ENCODE measurements around the gene PALB2. TPM values are rescaled to one million over a fixed set of nuclear protein-coding genes. Genes with fewer than 3 reads are reported as not detected.

Gene PALB2
- total and polyA plus RNA-seq, 9 of the 15 experiments (the other 6 are each of a cell fraction or from before 2014, with no cell fraction given), result 7.0 to 25.8 (median 15.2) TPM

DNA sequence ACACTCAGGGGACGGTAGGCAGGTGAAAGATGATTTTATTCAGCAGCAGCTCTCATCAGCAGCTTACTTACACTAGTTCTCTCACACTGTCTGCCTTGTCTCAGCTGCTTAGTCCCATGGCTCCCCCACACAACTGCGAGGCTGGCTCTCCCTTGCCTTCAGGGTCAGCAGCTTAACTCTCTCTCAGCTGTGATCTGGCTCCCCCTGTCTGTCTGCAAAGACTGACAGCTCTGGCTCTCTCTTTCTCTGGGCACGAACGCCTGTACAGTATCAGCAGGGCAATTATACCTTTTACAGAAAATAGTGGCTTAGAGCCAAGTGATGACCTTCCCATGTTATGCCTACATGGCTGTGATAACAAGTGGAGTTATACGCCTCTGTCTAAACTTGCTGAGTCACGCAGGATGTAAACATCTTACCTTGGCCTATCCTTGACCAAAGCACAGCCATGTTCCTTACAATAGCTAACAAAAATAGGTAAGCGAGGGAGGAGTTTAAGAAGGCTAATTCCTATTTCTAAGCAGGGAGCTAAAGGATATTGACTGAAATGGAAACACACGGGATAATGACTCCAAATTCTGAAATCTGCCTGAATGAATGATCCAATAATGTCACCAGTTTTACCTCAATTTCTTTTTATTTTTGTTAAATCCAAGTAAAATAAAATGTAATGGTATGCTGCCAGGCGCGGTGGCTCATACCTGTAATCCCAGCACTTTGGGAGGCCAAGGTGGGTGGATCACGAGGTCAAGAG is 43.9 kb downstream of the PALB2 start:
- Histone ChIP-seq H3K27ac (ENCODE audit: extremely low read depth, low read depth, low read length) (peak overlapping the region; percentile 86), H3K79me2 (ENCODE audit: control insufficient read depth, insufficient read depth, low read length) (peaks cover 38% of the 10 kb centered on the region), H3K9me3 (replicated peaks; ENCODE audit: control insufficient read depth, insufficient read depth, low read depth, low read length) (no peaks in the 10 kb centered on the region), H3K36me3 (ENCODE audit: control insufficient read depth, insufficient read depth, low read length) (peaks cover 33% of the 10 kb centered on the region), H2AFZ (ENCODE audit: low read depth, low read length) (peak overlapping the region; percentile 96), H3K9me1 (ENCODE audit: control insufficient read depth, insufficient read depth, low read length) (no peaks in the 10 kb centered on the region), H4K20me1 (replicated peaks; ENCODE audit: control insufficient read depth, insufficient read depth, low read length) (no peaks in the 10 kb centered on the region; the same call in 1 of the 2 replicates), H3K9ac (ENCODE audit: insufficient read depth in 1 of 2, low read depth in 2 of 2, low read length in 2 of 2) (peak overlapping the region; percentile 56 to 95; a peak in 3 of 4 replicates), H3K27me3 (ENCODE audit: control insufficient read depth in 2 of 2, insufficient read depth in 2 of 2, low read length in 2 of 2) (no peaks in the 10 kb centered on the region), H3K4me2 (ENCODE audit: insufficient read depth, low read length) (peak overlapping the region; percentile 99), H3K4me1 (replicated peaks in 1 of 2; ENCODE audit: control insufficient read depth in 2 of 2, insufficient read depth in 2 of 2, low read length in 2 of 2) (peaks cover 12 to 18% of the 10 kb centered on the region in 2 experiments; a peak in 4 of 5 replicates), H3K4me3 (no peak overlapping the region)
- in situ Hi-C loops (cut with MboI) (no loop called here), intact Hi-C loops (cut with micrococcal nuclease) (loop anchor here (1.0 kb wide), 1 partner anchor 40 kb away; the partner anchor contains the start of genes EARS2 and UBFD1)
- CTCF ChIA-PET (ENCODE audit: low intra/inter-chr PET ratio), result interaction anchor here (0.5 to 1.3 kb wide), 3 partner anchors 40 to 444 kb away, joined by 3 to 4 read pairs (median 3); partner anchors contain the start of genes EARS2 and UBFD1
- 38% methylated on average over 11 of the region's 11 CpGs for WGBS (ENCODE audit: insufficient coverage, low coverage, missing lambda C conversion rate)
- no TSS peak for BruUV-seq (replicated peaks)
- peak; percentile 98 for FAIRE-seq
- ATAC-seq, result peak; percentile 89
- POLR2A ChIA-PET, result interaction anchor here (0.6 to 1.5 kb wide), 10 partner anchors 8 to 481 kb away, joined by 3 to 9 read pairs (median 3); partner anchors contain the start of genes EARS2 and UBFD1
- peak; percentile 54 to 90 (median 66) for DNase-seq (ENCODE audit: extremely low read depth in 1 of 4, low spot score in 3 of 4)
- peak; percentile 68; the same call in 1 of the 2 replicates for TF ChIP-seq SLC30A9 (CRISPR knock-in tag; IDR thresholded peaks at IDR 0.05)
- TF ChIP-seq CREM (IDR thresholded peaks at IDR 0.05; ENCODE audit: low read depth), result peak; percentile 56
- peak; percentile 96 for TF ChIP-seq C11orf30 (IDR thresholded peaks at IDR 0.05; ENCODE audit: low read depth)
- TF ChIP-seq, protein P1, sequence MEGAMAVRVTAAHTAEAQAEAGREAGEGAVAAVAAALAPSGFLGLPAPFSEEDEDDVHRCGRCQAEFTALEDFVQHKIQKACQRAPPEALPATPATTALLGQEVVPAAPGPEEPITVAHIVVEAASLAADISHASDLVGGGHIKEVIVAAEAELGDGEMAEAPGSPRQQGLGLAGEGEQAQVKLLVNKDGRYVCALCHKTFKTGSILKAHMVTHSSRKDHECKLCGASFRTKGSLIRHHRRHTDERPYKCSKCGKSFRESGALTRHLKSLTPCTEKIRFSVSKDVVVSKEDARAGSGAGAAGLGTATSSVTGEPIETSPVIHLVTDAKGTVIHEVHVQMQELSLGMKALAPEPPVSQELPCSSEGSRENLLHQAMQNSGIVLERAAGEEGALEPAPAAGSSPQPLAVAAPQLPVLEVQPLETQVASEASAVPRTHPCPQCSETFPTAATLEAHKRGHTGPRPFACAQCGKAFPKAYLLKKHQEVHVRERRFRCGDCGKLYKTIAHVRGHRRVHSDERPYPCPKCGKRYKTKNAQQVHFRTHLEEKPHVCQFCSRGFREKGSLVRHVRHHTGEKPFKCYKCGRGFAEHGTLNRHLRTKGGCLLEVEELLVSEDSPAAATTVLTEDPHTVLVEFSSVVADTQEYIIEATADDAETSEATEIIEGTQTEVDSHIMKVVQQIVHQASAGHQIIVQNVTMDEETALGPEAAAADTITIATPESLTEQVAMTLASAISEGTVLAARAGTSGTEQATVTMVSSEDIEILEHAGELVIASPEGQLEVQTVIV (CRISPR knock-in tag; IDR thresholded peaks at IDR 0.05; ENCODE audit: borderline replicate concordance), result peak; percentile 87; the same call in 1 of the 2 replicates
- 0 out of 2 replicates have a peak, but pooled peaks have one; percentile 67 for TF ChIP-seq ETV5 (CRISPR knock-in tag; IDR thresholded peaks at IDR 0.05; ENCODE audit: low read depth)
- no peak for TF ChIP-seq RBM39 (optimal IDR thresholded peaks at IDR 0.05; ENCODE audit: low read depth, low read length)
- peak; percentile 99 for TF ChIP-seq ZNF354B (CRISPR knock-in tag; IDR thresholded peaks at IDR 0.05)
- TF ChIP-seq DNMT1 (IDR thresholded peaks at IDR 0.05), result no peak
- TF ChIP-seq DMBX1 (CRISPR knock-in tag; IDR thresholded peaks at IDR 0.05; ENCODE audit: borderline replicate concordance), result peak; percentile 100
- TF ChIP-seq GTF2A2 (tag; IDR thresholded peaks at IDR 0.05), result peak; percentile 98
- TF ChIP-seq ZNF76 (CRISPR knock-in tag; IDR thresholded peaks at IDR 0.05; ENCODE audit: borderline replicate concordance), result peak; percentile 99
- peak; percentile 99 for TF ChIP-seq HDAC8 (tag; IDR thresholded peaks at IDR 0.05)
- no peak for TF ChIP-seq BMI1 (IDR thresholded peaks at IDR 0.05; ENCODE audit: low read length)
- no peak for TF ChIP-seq NONO (IDR thresholded peaks at IDR 0.05; ENCODE audit: low read depth in 2 of 2, low read length in 1 of 2)
- TF ChIP-seq RCOR1 (IDR thresholded peaks at IDR 0.05; ENCODE audit: borderline replicate concordance in 1 of 2, low read depth in 2 of 2, low read length in 2 of 2), result peak in 1 of 2 experiments; percentile 91; a peak in 2 of 4 replicates
- no peak for TF ChIP-seq CBX1 (IDR thresholded peaks at IDR 0.05; ENCODE audit: low read depth)
- peak; percentile 84 for TF ChIP-seq SOX6 (IDR thresholded peaks at IDR 0.05)

Data from K562 (cell line).